Adipose tissue (tissue), 3 donors: Measurements from ENCODE around the gene AMBRA1. TPM values are rescaled to one million over a fixed set of nuclear protein-coding genes. Genes with fewer than 3 reads are reported as not detected.
"Not testable (repeated sequence)": the region's sequence is repeated elsewhere in the genome, so short reads cannot be mapped to it uniquely, and the experiment has no call there.

ENCODE experiments used
- H3K27ac ChIP-seq: one replicate; pipeline ENCODE4 v1.5.1; 2013; ENCODE audit warnings: low read depth, low read length
- WGBS, 3 donors: extraction: QIAGEN DNeasy Blood & Tissue Kit; methylation state at CpG; one replicate each; pipeline ENCODE4 v1.1.7; 2013; 5-methylcytosine and 5-hydroxymethylcytosine counted together
- polyA plus RNA-seq, 3 donors: library from polyadenylated mRNA; stranded (reverse); fragments of 200-250 nt; gene quantifications; one replicate each; pipeline ENCODE4 v1.2.3, GENCODE V29; 2013
- donor health status: healthy with polysubstance abuse.
- donor health status: Bipolar disorder and iron deficiency.
- donor health status: healthy.

AMBRA1 gene
- polyA plus RNA-seq, 3 donors: 7.6 to 10.7 (median 9.9) TPM

- H3K27ac ChIP-seq: no peak overlapping the region
- 92 to 93% (median 93%) methylated on average over 15 of the region's 15 CpGs for WGBS, 3 donors
Measured at GRCh38 chr11:46374815-46375214, 219.0 kb downstream of the AMBRA1 start.

- WGBS, 3 donors: 90 to 92% (median 91%) methylated on average over 30 of the region's 30 CpGs
- no peak overlapping the region for H3K27ac ChIP-seq
Measured at GRCh38 chr11:46373787-46374740, 219.8 kb downstream of the AMBRA1 start.

- H3K27ac ChIP-seq: not testable (repeated sequence)
- 92 to 100% (median 93%) methylated on average over 13 to 15 of the region's 15 CpGs for WGBS, 3 donors
Measured at GRCh38 chr11:46372501-46372900, 221.3 kb downstream of the AMBRA1 start.

DNA sequence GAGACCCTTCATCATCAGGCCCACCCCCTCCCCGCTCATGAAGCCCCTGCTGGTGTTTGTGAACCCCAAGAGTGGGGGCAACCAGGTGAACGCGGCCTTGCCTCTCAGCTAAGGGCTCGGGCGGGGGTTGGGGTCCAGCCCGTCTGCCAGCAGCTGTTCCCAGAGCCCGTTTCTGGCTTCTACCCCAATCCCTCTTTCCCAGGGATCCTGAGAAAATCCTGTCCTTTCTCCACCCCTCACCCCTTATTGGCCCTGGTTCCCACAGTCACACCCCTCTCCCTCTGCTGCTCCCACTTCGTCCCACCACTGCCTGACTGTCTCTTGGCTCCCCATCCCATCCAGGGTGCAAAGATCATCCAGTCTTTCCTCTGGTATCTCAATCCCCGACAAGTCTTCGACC, 221.7 kb downstream of the AMBRA1 start:
- 83 to 89% (median 88%) methylated on average over 10 of the region's 10 CpGs for WGBS, 3 donors

GRCh38 chr11:46371262-46371661, 222.6 kb downstream of the AMBRA1 start:
- H3K27ac ChIP-seq: not testable (repeated sequence)
- WGBS, 3 donors: 93 to 95% (median 94%) methylated on average over 19 of the region's 19 CpGs

More for the DNA sequence above, 221.7 kb downstream of the AMBRA1 start:
- no peak overlapping the region for H3K27ac ChIP-seq

DNA sequence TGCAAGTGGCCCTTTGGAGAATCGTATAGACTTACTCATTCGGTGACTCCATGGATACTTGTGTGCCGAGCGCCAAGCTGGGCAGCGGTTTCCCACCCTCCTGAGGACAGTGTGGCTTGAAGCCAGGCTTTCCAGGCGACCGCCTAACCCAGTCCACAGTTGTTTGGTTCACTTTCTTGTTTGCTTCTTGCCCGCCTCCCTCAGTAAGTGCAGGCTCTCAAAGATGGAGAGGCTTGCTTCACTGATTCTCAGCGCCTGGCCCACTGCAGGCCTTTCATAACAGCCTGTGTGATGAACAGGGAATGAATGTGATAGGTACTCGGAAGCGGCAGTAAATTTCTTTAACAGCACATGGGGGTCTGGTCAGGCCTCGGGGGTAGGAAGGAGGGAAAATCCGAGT, 223.6 kb downstream of the AMBRA1 start:
- no peak overlapping the region for H3K27ac ChIP-seq
- WGBS, 3 donors: 88% methylated on average over 13 of the region's 13 CpGs

DNA sequence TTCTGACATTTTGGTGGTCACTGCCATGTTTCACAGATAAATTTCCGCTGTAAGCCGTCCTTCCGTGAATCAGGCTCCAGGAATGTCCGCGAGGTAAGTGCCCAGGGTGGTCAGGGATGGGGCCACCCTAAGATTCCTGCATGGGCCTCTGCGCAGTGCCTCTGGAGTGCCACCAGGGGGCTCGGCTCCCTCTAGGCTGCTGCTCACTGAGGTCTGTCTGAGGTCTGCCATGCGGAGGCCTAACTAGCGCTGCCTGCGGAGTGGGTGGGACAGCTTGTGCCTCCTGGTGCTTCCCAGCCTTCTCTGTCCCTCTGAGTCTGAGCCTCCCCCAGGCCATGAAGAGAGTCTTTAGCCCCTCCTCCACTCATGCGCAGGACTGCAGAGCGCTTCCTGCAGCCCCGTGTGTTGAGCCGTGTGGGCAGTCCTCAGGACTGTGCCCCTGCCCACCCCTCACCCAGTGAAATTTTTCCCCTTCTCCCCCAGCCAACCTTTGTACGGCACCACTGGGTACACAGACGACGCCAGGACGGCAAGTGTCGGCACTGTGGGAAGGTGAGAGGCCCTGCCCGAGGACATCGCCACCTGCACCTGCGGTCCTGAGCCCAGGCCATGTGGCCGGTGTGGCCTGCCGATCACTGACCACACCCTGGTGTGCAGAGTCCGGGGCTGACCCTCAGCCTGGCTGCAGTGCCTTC, 224.2 kb downstream of the AMBRA1 start:
- H3K27ac ChIP-seq: no peak overlapping the region
- 73 to 75% (median 74%) methylated on average over 23 to 25 of the region's 25 CpGs for WGBS, 3 donors

DNA sequence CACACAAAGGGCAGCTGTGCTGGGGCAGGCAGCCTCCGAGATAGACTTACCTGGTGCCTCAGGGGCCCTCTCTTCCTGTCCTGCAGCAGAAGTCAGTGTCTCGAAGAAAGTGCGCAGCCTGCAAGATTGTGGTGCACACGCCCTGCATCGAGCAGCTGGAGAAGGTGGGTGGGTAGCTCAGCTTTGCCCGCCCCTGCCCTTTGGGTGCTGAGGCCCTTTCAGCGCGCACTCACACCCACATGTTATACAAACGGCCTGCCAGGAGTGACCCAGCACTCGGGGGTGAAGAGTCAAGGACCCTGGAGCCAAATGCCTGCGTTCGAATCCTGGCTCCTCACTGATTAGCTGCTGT, 225.9 kb downstream of the AMBRA1 start:
- WGBS, 3 donors: 70 to 76% (median 72%) methylated on average over 12 of the region's 12 CpGs
- no peak overlapping the region for H3K27ac ChIP-seq

DNA sequence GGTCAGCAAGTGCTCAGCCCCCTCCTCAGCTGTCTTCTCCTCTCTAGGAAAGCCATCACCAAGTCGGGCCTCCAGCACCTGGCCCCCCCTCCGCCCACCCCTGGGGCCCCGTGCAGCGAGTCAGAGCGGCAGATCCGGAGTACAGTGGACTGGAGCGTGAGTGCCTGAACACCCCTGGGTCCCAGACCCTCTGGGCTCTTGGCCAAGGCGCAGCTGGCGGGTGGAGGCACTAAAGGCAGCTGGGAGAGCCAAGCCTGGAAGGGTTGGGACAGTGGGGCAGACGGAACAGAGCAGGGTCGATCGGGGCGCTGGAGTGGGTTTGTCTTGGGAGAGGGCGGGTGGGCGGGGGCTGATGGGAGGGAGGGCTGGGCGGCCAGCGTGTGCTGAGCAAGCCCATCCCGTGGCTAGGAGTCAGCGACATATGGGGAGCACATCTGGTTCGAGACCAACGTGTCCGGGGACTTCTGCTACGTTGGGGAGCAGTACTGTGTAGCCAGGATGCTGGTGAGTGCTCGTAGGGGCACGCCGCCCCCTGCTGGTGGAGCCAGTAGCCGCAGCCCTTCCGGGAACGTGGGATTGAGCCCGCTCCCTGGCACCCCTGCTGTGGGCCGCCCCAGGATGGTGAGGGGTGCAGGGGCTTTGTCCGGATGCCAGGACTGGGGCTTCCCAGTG, 226.4 kb downstream of the AMBRA1 start:
- H3K27ac ChIP-seq: no peak overlapping the region
- 16 to 32% (median 21%) methylated on average over 28 to 32 of the region's 32 CpGs for WGBS, 3 donors

DNA sequence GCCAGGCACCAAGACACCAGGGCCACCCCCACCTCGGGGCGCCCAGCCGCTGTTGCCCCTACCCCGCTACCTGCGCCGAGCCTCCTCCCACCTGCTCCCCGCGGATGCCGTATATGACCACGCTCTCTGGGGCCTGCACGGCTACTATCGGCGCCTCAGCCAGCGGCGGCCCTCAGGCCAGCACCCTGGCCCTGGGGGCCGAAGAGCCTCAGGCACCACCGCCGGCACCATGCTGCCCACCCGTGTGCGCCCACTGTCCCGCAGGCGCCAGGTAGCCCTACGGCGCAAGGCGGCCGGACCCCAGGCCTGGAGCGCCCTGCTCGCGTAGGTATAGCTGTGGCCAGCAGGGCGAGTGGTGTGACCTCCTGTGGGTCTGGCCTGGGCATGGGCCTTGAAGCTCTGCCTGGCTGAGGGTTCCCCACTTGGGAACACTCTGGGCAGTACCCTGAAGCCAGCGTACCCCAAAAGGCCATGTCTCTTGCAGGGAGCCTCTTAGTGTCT, 227.1 kb downstream of the AMBRA1 start:
- H3K27ac ChIP-seq: no peak overlapping the region
- 90 to 94% (median 92%) methylated on average over 31 of the region's 31 CpGs for WGBS, 3 donors

- 86 to 93% (median 92%) methylated on average over 20 to 22 of the region's 22 CpGs for WGBS, 3 donors
- H3K27ac ChIP-seq: no peak overlapping the region
Measured at GRCh38 chr11:46366260-46366659, 227.6 kb downstream of the AMBRA1 start.

- WGBS, 3 donors: 45 to 85% (median 81%) methylated on average over 3 of the region's 3 CpGs
- H3K27ac ChIP-seq: no peak overlapping the region
Measured at GRCh38 chr11:46364791-46365190, 229.0 kb downstream of the AMBRA1 start.

- 70 to 84% (median 77%) methylated on average over 9 of the region's 9 CpGs for WGBS, 3 donors
- H3K27ac ChIP-seq: no peak overlapping the region
Measured at GRCh38 chr11:46364056-46364455, 229.8 kb downstream of the AMBRA1 start.

GRCh38 chr11:46363455-46364005, 230.3 kb downstream of the AMBRA1 start:
- WGBS, 3 donors: 72 to 77% (median 73%) methylated on average over 21 of the region's 21 CpGs
- no peak overlapping the region for H3K27ac ChIP-seq

DNA sequence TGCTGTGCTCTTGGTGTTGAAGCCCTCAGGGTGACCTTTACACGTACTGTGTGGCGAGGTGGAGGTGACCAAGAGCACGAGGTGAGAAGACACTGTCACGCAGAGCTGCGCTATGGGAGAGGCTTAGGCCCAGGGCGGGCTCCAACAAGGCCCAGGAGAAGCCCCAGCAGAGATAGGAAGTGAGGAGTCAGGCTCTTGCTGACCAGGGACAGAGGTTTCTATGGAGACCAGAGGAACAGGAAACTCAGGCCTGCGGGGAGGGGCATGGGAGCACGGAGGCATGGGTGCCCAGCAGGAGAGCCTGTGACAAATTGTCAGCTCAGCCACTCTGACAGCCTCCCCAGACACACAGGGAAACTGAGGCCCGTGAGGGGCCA, 230.8 kb downstream of the AMBRA1 start:
- no peak overlapping the region for H3K27ac ChIP-seq
- WGBS, 3 donors: 35 to 60% (median 46%) methylated on average over 9 of the region's 9 CpGs

DNA sequence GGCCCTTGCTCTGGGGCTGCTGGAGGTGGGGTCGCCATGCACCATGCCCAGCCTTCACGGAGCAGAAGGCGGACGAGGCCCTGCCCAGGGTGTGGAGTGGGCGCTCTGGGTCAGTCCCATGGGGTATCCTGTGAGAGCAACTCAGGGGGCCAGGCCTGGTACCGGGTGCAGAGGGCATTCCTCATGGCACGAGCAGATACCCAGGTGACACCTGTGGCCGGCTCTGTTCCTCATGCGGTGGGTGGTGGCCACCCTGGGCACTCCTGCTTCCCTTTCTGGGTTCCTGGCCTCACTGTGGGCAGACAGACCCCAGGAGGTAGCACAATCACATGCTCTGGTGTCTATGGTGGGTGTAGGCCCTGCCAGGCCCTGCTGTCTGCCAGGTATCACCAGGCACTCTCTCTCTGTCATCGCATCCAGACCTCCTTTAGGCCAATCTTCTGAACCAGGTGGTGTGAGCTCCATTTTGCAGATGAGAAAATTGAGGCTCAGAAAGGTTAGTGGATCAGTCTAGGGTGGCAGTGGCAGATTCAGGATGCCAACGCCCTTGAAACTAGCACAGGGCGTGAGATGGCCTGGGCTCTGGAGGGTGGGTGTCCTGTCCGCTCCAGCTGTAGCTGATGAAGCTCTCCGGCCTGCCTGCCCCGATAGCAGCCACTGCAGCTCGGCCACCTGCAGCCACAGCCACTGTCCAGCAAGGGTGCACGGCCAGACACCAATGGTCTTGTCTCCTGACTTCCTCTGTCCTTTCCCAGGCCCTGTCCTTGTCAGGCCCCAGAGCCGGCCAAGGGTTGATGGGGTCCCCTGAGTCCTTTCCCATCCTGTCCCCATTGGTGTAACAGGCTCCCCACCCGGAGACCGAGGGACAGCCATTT, 231.4 kb downstream of the AMBRA1 start:
- H3K27ac ChIP-seq: no peak overlapping the region
- 60 to 81% (median 61%) methylated on average over 20 of the region's 20 CpGs for WGBS, 3 donors

- WGBS, 3 donors: 18 to 30% (median 18%) methylated on average over 25 to 26 of the region's 26 CpGs
- H3K27ac ChIP-seq: peak overlapping the region; percentile 6
Measured at GRCh38 chr11:46361283-46362155, 232.3 kb downstream of the AMBRA1 start.
